Activated T-cell treated with anti-CD3 and anti-CD28 coated beads, Interleukin-2, amount 50 U/mL, for 24 hours (primary cell): ENCODE data around the gene SLC5A3.

ENCODE experiments used
- DNase-seq: peaks from one replicate; pipeline ENCODE4 v3.0.0-alpha.2; 2020
- H3K27ac Mint-ChIP-seq: 2 replicates; pipeline ENCODE4 v1.8.0; 2020; ENCODE audit warnings: mild to moderate bottlenecking, mixed read lengths
- H3K27me3 Mint-ChIP-seq: 2 replicates; pipeline ENCODE4 v1.8.0; 2020; ENCODE audit warnings: mixed read lengths
- H3K36me3 Mint-ChIP-seq: 2 replicates; pipeline ENCODE4 v1.8.0; 2020; ENCODE audit warnings: low read depth, mixed read lengths
- H3K4me1 Mint-ChIP-seq: 2 replicates; pipeline ENCODE4 v1.8.0; 2020; ENCODE audit warnings: low read depth, mixed read lengths
- H3K4me3 Mint-ChIP-seq: 2 replicates; pipeline ENCODE4 v1.8.0; 2020; ENCODE audit warnings: mild to moderate bottlenecking, moderate library complexity, mixed read lengths
- H3K9me3 Mint-ChIP-seq: 2 replicates; pipeline ENCODE4 v1.8.0; 2020; ENCODE audit warnings: mixed read lengths

Gene SLC5A3

DNA sequence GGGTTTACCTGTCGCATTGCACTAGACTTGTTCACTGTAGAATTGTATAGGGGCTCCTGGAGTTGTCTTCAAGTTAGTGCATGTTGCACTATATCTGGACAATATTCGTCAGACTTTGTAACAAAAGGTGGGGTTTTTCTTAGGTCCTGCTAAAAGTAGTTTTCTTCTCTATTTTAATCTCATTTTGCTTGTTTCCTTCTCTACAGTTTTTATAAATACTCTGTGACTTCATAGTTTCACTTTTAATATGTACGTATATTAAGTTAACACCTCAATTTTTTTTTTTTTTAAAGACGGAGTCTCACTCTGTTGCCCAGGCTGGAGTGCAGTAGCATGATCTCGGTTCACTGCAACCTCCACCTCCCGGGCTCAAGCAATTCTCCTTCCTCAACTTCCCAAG is 26.5 kb upstream of the SLC5A3 start:
- Mint-ChIP-seq H3K36me3 (no peaks in the 10 kb centered on the region), H3K27me3 (no peaks in the 10 kb centered on the region), H3K9me3 (no peaks in the 10 kb centered on the region), H3K27ac (no peak overlapping the region), H3K4me1 (peaks cover 26% of the 10 kb centered on the region), H3K4me3 (no peak overlapping the region)
- DNase-seq = no peak

DNA sequence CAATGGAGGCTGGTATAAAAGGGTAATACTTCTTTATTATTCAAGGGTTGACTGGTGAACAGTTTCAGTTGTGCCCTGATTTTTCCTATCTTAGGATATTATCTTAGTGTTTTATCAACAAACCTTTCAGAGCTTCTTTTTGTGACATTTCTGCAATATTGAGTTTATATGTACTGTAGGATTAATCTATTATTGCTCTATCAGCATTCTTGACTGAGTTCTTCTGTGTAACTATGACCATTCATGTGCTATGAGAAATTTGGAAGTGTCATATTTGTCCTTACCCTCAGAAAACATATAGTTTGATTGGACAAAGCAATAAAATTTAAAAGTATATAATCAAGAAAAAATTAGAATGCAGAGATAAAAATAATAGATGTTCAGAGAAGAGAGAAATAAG is 25.5 kb upstream of the SLC5A3 start:
- Mint-ChIP-seq H3K4me3 (no peak overlapping the region), H3K27ac (no peak overlapping the region), H3K9me3 (no peaks in the 10 kb centered on the region), H3K4me1 (peaks cover 20% of the 10 kb centered on the region), H3K27me3 (no peaks in the 10 kb centered on the region), H3K36me3 (no peaks in the 10 kb centered on the region)
- DNase-seq = no peak

DNA sequence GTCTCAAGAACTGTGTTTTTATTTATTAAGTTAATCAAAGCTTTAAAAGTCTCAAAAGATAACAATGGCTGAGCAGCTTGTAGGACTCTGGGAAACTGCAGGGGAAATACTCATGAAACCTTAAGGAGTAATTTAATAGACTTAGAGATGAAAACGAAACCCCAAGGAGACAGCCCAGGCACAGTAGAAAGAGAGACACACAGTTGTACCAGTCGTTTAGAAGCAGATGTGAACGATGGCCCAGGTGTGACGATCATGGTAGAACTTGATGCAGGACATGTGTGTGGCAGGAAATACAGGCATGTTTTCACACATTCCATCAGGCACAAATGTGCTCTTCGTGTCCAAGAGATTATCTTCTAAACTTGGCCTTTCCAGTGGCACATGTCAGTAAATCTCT is 21.2 kb upstream of the SLC5A3 start:
- no peak overlapping the region for H3K4me3 Mint-ChIP-seq
- H3K27ac Mint-ChIP-seq = no peak overlapping the region
- H3K36me3 Mint-ChIP-seq = no peaks in the 10 kb centered on the region
- H3K4me1 Mint-ChIP-seq = peaks cover 5% of the 10 kb centered on the region
- no peak for DNase-seq
- no peaks in the 10 kb centered on the region for H3K27me3 Mint-ChIP-seq
- no peaks in the 10 kb centered on the region for H3K9me3 Mint-ChIP-seq

DNA sequence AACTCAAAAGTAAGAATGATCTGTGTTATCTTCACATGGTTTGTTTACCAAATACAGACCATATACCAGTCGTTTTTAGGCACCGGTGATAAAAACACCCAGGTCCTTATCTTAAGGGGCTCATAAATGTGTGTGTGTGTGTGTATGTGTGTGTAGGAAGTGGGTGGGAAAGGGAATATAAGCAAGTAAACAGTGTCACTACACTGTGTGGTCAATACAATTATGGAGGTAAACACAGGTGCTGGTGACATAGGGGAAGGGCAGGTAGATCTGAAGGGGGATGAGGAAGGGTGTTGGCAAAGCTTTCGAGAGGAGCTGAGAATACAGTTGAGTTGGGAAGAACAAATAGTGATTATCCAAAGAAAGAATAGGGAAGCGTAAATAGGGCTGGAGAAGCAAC is 19.1 kb upstream of the SLC5A3 start:
- Mint-ChIP-seq H3K4me1 (peaks cover 5% of the 10 kb centered on the region), H3K9me3 (no peaks in the 10 kb centered on the region), H3K27me3 (no peaks in the 10 kb centered on the region), H3K4me3 (no peak overlapping the region), H3K36me3 (no peaks in the 10 kb centered on the region), H3K27ac (no peak overlapping the region)
- DNase-seq = no peak

DNA sequence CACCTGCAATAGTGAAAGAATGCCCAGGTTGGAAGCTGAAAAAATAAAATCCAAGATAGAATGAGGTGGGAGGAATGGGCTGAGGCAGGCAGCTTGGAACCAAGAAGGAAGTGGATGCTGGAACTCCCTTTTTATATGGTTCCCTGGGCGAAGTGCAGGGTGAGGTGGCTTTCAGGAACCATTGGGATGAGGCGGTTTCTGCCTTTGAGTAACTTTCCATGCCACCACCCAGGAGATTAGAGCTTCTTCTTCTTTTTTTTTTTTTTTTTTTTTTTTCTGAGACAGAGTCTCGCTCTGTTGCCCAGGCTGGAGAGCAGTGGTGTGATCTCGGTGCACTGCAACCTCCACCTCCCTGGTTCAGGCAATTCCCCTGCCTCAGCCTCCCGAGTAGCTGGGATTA is 17.8 kb upstream of the SLC5A3 start:
- Mint-ChIP-seq H3K36me3 (no peaks in the 10 kb centered on the region), H3K27me3 (no peaks in the 10 kb centered on the region), H3K4me3 (no peak overlapping the region), H3K27ac (no peak overlapping the region), H3K4me1 (peaks cover 5% of the 10 kb centered on the region), H3K9me3 (no peaks in the 10 kb centered on the region)
- DNase-seq = no peak

DNA sequence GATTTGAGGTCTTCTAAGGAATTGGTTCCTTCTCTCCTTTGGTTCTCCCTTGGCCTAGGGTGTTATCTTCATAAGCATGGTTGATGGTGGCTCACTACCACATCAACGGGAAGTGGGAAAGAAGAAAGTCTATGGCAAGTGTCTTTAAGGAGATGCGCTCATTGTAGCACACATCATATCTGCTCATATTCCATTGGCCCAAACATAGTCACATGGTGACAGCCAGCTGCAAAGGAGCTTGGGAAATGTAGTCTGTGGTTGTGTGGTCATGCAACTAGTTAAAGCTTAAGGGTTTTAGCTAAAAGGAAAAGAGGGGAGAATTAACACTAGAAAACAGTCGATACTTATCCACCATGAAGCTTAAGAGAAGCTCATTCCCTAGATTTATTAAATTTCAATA is 11.4 kb upstream of the SLC5A3 start:
- no peak overlapping the region for H3K4me3 Mint-ChIP-seq
- no peaks in the 10 kb centered on the region for H3K4me1 Mint-ChIP-seq
- DNase-seq = no peak
- H3K36me3 Mint-ChIP-seq = no peaks in the 10 kb centered on the region
- no peak overlapping the region for H3K27ac Mint-ChIP-seq
- peaks cover 5% of the 10 kb centered on the region for H3K9me3 Mint-ChIP-seq
- no peaks in the 10 kb centered on the region for H3K27me3 Mint-ChIP-seq

DNA sequence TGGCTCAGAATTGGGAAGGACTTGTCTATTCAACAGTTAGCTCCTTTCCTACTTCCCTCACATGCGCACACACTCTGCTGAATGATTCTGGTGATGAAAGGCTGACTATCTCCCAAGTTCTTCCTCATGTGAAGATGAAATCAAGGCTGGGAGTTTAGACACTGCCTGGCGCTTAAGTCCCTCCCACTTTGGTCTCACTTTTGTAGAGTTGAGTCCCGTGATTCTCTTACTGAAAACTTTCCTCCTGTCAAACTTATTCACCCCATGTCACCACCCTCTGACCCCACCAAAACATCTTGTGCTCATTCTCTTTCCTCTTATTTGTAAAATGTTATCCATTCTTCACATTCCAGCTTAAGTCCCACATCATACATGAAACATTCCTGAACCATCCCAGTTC is 8.4 kb upstream of the SLC5A3 start:
- Mint-ChIP-seq H3K9me3 (peaks cover 5% of the 10 kb centered on the region), H3K36me3 (no peaks in the 10 kb centered on the region), H3K27ac (no peak overlapping the region), H3K4me3 (no peak overlapping the region), H3K4me1 (no peaks in the 10 kb centered on the region), H3K27me3 (no peaks in the 10 kb centered on the region)
- no peak for DNase-seq

DNA sequence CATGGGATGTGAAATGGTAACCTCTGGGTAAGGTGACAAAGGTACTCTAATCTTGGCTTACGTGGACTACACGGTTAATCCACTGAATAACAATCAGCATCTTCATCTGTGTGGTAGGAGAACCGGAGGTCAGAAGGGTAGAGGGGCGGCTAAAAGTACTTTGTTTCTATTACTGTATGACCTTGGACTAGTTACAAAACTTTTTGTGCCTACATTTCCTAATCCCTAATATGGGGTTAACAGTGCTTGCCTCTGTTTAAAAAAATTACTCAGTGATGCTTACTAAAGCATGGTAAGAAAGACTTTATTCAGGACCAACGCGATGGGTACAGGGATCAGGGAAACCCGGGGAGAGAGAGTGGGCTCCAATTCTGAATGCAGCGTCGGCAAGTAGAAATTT is 1.7 kb upstream of the SLC5A3 start:
- H3K36me3 Mint-ChIP-seq = peaks cover 26% of the 10 kb centered on the region
- no peak for DNase-seq
- no peaks in the 10 kb centered on the region for H3K27me3 Mint-ChIP-seq
- H3K4me3 Mint-ChIP-seq = peak overlapping the region; percentile 70
- H3K9me3 Mint-ChIP-seq = no peaks in the 10 kb centered on the region
- no peak overlapping the region for H3K27ac Mint-ChIP-seq
- peaks cover 27% of the 10 kb centered on the region for H3K4me1 Mint-ChIP-seq

DNA sequence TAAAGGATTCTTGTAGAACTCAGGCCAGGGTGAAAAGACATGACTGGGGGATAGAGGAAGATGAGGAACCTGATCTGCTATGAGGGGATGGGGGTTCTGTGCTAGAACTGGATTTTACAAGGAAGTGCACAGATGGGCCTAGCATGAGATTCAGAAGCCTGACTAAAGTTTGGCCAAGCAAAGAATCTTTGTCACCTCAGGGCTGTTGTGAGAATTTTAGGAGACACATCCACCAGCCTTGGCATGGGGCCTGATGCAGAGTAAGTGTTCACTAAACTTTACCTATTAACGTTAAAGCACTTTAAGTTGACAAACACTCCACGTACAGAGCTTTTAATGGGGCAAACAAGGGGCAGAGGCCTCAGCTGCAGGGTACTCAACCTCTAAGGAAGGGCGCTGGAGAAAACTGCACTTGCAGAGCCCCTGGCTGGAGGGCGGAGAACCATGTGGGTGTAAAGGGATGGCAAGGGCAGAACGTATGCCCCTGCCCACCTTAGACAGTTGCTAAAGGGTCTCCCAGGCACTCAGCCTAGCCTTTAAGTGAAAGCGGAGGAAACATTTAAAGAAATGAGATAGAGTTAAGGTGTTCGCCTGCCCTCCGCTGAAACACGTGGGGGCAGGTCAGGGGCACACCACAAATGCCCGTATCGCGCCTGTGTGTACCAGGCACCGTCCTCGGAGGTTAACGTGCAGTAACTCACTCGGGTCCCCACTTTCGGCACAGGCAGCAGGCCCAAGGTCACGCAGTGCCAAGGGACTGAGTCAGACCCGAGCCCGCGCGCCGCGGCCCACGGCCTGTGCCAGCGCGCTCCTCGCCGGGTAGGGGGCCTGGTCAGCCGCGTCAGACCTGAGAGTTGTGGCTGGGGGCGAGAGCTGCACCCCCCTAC is 990 bp upstream of the SLC5A3 start:
- Mint-ChIP-seq H3K9me3 (no peaks in the 10 kb centered on the region), H3K36me3 (peaks cover 33% of the 10 kb centered on the region), H3K4me3 (peak overlapping the region; percentile 70), H3K27me3 (no peaks in the 10 kb centered on the region), H3K4me1 (peaks cover 34% of the 10 kb centered on the region), H3K27ac (peak overlapping the region; percentile 79)
- peak; percentile 36 for DNase-seq

DNA sequence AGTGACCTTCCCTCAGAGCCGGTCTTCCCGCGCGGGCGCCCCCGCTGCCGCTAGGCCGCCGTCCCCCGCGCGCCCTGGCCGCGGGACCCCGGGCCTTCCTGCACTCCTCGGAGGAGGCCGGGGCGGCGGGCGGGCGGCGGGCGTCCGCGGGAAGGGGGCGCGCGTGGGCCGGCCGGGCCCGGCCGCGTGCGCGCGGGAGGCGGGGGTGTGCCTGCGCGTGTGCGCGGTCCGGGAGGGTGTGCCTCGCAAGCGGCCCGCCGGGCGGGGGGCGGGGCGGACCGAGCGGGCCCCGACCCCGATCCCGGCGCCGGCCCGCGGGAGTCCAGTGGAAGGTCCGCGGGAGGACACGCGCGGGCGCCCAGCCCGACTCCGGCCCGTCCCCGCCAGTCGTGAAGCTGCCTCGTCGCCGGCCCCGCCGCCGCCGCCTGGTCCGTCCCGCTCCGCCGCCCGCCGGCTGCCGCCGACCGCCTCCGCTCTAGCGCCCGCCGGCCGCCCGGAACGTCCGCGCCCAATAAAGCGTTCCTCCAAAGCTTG is 438 bp downstream of the SLC5A3 start:
- DNase-seq = no peak

DNA sequence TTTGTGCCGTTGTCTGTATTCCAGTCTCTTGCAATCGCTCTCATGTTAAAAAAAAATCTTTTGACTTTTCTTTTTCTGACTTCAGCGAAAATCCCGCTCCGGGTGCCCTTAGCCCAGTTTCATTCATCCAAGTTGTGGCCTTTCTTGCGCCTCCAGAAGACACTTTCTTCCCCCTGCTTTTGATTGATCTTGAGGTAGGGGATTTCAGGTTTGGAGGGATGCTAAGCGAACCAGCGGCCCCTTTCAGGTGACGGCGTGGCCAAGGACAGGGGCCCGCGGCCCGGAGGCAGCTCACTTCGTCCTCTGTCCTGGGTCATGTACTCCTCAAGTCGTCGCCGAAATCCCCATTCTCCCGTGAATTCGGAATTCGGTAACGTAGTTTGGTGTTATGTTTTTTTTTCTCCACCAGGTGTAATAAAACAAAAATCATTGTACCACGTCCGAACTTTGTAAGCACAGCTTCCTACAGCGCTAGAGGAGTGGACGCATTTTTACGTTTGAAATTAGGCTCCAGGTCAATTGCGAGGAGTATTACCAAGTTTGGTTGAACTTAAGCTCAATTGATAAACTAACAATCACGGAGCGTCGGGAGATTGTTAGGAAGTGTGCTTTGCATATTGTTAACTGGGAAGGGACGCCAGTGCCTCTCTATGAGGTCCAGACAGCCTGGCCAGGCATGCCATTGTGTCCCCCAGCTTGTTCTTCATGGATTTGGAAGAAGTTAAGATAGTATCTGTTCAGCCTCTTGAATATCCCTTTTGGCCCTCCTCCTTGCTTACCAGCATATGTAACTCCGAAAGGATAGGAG is 1.1 kb downstream of the SLC5A3 start:
- Mint-ChIP-seq H3K4me3 (peak overlapping the region; percentile 96), H3K27ac (peak overlapping the region; percentile 95), H3K27me3 (no peaks in the 10 kb centered on the region), H3K4me1 (peaks cover 53% of the 10 kb centered on the region), H3K9me3 (no peaks in the 10 kb centered on the region), H3K36me3 (peaks cover 51% of the 10 kb centered on the region)
- peak; percentile 48 for DNase-seq

More for the DNA sequence above, 438 bp downstream of the SLC5A3 start:
- Mint-ChIP-seq H3K27me3 (no peaks in the 10 kb centered on the region), H3K27ac (peak overlapping the region; percentile 95), H3K9me3 (no peaks in the 10 kb centered on the region), H3K36me3 (peaks cover 45% of the 10 kb centered on the region), H3K4me1 (peaks cover 47% of the 10 kb centered on the region), H3K4me3 (peak overlapping the region; percentile 96)

DNA sequence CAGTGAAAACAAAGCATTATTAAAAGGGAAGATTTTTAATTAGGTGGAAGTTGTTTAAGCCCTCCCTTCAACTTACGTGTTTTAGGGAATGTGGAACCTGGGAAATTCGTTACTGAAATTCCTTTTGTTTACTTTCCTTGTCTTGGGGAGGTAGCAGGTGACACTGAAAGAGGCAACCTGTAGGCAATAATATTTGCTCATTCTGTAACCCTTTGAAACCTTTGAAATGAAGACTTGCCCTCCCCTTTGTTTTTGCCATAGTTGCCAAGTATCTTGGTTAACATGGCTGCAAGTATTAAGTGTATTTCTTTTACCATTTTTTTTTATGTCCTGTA is 1.7 kb downstream of the SLC5A3 start:
- DNase-seq = no peak
- H3K4me3 Mint-ChIP-seq = peak overlapping the region; percentile 96
- H3K27ac Mint-ChIP-seq = peak overlapping the region; percentile 95
- no peaks in the 10 kb centered on the region for H3K9me3 Mint-ChIP-seq
- H3K36me3 Mint-ChIP-seq = peaks cover 56% of the 10 kb centered on the region
- H3K27me3 Mint-ChIP-seq = no peaks in the 10 kb centered on the region
- peaks cover 59% of the 10 kb centered on the region for H3K4me1 Mint-ChIP-seq

DNA sequence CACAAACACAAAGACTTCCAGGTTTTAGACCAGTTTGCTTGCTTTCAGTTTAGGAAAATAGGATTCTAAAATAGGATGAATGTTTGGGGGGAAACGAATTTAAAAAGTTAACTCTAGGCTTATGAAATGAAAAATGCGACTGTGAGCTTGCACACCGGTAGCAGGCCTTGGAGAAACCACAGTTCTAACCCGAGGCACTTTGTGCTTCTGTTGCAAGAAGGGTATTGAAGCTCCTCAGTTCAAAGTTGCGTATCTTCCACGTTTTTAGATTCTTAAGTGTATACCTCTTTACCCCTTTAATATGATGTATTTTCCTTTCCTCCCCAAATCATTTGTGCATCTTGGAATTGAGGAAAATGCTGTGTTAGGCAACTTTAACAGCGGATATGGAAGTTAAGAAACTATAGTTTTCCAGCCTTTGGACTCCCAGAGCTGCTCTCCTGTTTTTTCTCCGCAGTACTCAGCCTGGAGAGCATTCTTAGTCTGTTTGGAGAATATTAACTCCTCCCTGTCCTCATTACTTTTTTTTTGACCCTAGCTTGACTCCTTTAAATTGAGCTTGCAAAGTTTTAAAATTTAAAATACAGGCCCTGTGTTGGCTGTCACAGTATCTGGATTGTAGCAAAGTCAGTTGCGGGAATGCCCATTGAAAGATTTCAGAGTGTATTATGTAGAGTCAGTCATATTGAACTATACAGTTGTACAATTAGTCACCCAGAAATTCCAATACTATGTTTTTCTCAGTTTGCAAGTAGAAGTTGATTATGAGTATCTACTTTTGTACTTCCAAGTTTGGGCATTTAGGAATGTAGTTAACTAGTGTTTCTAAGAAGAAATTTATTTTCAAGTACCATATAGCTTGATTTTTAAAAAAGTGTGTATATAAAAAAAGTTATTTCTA is 2.6 kb downstream of the SLC5A3 start:
- Mint-ChIP-seq H3K27me3 (no peaks in the 10 kb centered on the region), H3K4me1 (peaks cover 68% of the 10 kb centered on the region), H3K27ac (peak overlapping the region; percentile 95), H3K4me3 (peak overlapping the region; percentile 96), H3K9me3 (no peaks in the 10 kb centered on the region), H3K36me3 (peaks cover 66% of the 10 kb centered on the region)
- no peak for DNase-seq

DNA sequence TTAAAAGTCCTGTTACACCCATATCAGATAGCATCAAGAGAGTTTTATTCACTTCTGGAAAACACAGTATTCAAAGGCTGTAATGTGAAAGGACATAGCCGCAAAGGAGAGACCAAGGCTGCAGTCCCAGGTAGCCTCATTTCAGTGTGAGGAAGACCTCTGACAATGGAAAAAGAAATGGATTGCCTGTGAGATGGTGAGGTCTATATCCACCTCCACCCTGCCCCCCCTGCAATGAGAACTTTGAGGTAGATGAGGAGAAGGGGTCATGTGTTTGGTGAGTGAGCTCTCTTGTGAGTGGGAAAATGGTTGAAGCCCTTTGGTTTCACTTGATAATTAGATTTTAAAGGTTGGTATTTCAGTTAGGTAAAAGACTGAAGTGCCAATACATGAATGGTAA is 3.5 kb downstream of the SLC5A3 start:
- Mint-ChIP-seq H3K4me1 (peaks cover 75% of the 10 kb centered on the region), H3K27me3 (no peaks in the 10 kb centered on the region), H3K36me3 (peaks cover 74% of the 10 kb centered on the region), H3K9me3 (no peaks in the 10 kb centered on the region), H3K4me3 (peak overlapping the region; percentile 96), H3K27ac (peak overlapping the region; percentile 79)
- DNase-seq = no peak
